NCI-H2171 treated with DMSO at 0.1 percent for 48 hours (cell line): ENCODE results near the gene PPP2R3B.
"Not testable (repeated sequence)": the region's sequence is repeated elsewhere in the genome, so short reads cannot be mapped to it uniquely, and the experiment has no call there.

Experiments used
- DNase-seq: peaks from one replicate; lab custom pipeline; 2025; lab: John Stamatoyannopoulos, UW

PPP2R3B gene, protein sequence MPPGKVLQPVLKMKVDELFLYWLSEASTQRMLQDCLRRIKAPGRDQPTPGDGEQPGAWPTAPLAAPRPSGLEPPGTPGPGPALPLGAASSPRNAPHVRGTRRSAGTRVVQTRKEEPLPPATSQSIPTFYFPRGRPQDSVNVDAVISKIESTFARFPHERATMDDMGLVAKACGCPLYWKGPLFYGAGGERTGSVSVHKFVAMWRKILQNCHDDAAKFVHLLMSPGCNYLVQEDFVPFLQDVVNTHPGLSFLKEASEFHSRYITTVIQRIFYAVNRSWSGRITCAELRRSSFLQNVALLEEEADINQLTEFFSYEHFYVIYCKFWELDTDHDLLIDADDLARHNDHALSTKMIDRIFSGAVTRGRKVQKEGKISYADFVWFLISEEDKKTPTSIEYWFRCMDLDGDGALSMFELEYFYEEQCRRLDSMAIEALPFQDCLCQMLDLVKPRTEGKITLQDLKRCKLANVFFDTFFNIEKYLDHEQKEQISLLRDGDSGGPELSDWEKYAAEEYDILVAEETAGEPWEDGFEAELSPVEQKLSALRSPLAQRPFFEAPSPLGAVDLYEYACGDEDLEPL

GRCh38 chrX:386768-387575, at the start of gene PPP2R3B:
TSS of gene PPP2R3B (minus strand) at chrX:386907. CDS start at chrX:386691, 216 bp downstream.
- DNase-seq: no peak

- DNase-seq: no peak
Measured at GRCh38 chrX:435536-436122, 48.9 kb upstream of the PPP2R3B start.

GRCh38 chrX:434946-435345, 48.2 kb upstream of the PPP2R3B start:
- no peak for DNase-seq

DNA sequence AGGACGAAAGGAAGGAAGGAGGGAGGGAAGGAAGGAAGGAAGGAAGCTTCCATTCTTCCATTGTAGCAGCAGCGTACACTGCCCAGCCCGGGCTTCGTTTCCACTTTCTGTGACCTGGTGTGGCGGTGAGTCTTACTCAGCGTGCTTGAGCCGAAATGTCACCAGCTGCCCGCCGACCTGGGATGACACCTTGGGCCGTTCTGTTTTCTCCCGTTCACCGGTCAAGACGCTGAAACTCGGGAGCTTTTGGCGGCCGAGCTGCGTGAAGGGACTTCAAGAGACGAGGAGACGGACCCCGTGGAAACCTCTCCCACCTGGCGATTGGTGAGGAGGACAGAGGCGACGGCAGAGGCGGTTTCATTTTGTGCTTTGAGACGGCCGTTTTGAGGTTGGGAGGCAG, 47.1 kb upstream of the PPP2R3B start:
- DNase-seq: no peak

- DNase-seq: not testable (repeated sequence)
Measured at GRCh38 chrX:432666-433065, 46.0 kb upstream of the PPP2R3B start.

DNA sequence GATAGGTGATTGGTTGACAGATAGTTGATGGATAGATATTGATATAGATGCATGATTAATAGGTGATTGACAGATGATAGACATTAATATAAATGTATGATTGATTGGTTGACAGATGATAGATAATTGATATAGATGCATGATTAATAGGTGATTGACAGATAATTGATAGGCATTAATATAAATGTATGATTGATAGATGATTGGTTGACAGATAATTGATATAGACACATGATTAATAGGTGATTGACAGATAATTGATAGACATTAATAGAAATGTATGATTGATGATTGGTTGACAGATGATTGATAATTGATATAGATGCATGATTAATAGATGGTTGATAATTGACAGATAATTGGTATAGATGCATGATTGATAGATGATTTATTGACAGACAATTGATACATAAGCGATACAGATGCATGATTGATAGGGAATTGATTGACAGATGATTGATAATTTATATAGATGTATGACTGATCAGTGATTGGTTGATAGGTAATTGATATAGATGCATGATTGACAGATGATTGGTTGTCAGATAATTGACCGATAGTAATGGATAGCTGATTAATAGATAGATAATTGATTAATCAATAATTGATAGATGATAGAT, 44.9 kb upstream of the PPP2R3B start:
- DNase-seq: no peak

GRCh38 chrX:431056-431455, 44.3 kb upstream of the PPP2R3B start:
- DNase-seq: no peak

GRCh38 chrX:429266-429825, 42.6 kb upstream of the PPP2R3B start:
- DNase-seq: no peak

DNA sequence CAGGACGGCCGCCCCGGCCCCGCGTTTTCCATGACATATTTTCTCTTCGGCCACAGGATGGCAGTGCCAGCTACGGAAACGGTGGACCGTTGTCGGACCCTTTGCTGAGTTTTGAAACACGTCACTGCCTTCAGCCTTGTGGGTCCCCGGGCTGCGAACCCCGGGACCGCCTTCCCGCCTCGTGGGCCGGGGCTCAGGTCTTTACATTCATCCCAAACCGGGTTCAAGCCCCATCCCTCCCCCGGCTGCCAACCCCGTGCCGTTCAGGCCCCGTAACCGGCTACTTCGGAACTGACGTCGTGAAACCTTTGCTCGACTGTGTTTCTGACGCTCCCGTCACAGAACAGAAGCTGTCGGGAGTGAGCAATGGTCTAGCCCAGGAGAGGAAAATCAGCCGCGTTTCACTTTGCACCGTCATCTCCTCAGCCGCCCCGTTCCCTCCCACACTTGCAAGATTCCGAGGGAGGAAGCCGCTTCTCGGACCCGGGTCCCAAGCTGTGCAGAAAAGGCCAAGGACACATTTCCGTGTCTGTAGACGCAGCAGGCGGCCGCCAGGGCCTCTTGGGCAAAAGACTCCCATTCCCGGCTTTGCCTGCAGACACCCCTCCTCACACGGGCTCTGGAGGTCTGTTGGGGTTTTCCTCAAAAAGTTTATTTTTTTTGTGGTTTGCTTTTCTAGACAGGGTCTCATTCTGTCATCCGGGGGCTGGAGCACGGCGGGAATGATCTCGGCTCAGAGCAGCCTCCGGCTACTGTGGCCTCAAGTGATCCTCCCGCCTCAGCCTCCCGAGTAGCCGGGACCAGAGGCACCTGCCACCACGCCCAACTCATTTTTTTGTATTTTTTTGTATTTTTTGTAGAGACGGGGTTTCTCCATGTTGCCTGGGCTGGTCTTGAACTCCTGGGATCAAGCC, 41.4 kb upstream of the PPP2R3B start:
- DNase-seq: no peak

GRCh38 chrX:426881-427280, 40.2 kb upstream of the PPP2R3B start:
- no peak for DNase-seq

- DNase-seq: no peak
Measured at GRCh38 chrX:425056-425455, 38.3 kb upstream of the PPP2R3B start.

DNA sequence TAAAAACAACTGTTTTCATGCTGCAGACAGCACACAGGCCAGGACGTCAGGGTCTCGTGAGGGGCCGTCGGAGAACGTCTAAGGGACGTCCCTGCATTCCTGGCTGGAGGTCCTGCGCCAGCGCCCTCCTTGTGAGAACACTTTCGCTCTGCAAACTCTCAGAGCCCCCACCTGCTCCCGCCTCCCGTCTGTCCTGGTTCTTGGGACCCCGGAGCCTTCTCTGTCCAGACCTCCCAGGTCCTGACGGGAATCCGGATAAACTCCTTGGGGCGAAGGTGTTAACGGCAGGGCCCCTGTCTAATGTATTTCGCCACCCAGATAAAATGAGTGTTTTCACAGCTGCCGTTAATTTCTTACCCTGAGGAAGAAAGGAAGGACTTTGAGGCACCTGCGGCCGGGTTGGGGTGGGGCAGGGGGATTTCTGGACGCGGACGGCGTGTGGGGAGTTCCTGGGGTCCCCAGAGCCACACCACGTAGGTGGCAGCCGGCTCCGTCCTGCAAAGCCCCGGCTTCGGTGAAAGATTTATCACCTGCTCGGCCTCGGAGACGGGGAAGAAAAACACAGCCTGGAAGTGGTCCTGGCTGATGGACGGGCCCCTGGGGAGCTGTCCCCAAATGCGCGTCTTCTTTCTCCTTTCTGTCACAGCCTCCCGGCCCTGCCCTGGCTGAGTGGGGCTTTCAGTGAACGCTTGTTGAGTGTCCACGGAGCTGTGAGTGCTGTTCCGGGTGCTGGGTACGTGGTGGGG, 35.1 kb upstream of the PPP2R3B start:
- DNase-seq: no peak

GRCh38 chrX:420496-421223, 34.0 kb upstream of the PPP2R3B start:
- DNase-seq: no peak

GRCh38 chrX:418927-419729, 32.4 kb upstream of the PPP2R3B start:
- DNase-seq: no peak

- DNase-seq: not testable (repeated sequence)
Measured at GRCh38 chrX:415498-415897, 28.8 kb upstream of the PPP2R3B start.

- no peak for DNase-seq
Measured at GRCh38 chrX:413322-414201, 26.9 kb upstream of the PPP2R3B start.

DNA sequence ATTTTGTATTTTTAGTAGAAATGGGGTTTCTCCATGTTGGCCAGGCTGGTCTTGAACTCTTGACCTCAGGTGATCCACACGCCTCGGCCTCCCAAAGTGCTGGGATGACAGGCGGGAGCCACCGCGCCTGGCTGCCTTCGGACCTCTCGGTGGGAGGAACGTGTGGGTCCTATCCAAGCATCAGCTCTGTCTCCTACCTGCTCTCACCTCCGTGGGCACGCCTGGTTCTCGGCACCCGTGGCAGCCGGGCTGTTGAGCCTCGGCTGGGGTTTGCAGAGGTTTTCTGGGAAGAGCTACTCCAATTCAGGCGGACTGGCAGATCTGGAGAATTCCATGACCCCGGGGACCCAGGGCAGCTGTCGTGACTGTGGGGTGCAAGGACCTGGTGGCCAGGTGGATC, 23.6 kb upstream of the PPP2R3B start:
- no peak for DNase-seq
